HG03442 (cell line): ENCODE measurements around the gene DUSP10.

Source experiments
- ATAC-seq: cut with Tn5 transposase; IDR thresholded peaks from one replicate; pipeline ENCODE4 v1.9.1; 2021; ENCODE audit warnings: mild to moderate bottlenecking, moderate library complexity; ENCODE audit not compliant: unreplicated experiment

Gene DUSP10

DNA sequence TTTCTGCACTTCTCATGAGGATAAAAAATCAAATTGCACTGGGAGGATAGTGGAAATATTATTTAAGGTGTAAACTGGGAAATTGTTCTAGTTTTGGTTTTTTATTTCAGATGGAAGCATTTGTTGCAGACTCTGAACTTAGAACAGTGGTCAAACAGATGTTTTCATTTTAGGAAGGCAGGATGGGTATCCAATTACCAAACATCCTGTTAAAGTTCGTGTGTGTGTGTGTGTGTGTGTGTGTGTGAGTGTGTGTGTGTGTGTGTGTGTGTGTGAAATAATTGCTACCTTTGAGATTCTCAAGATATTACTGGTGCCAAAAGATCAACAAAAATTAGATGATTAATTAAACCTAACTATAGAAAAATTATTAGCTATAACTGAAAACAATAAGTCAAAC lies 24.3 kb upstream of the DUSP10 start:
- no peak for ATAC-seq

DNA sequence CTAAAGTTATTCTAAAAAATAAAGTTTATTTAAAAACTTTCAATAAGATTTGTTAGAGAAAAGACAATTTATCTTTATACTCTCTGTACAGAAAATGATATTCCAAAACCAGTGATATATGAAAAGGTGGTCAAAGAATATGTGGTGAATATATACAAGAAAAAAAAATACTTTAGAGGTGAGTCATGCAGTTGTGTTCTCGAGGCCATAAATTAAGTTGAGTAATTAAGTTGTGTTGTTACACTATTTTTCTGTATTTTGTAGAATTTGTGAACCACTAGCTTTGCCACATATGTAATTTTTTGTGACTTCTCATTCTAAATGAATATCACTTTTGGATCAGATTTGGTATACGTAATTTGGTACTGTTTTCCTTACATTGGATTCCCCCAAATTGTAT lies 23.6 kb upstream of the DUSP10 start:
- no peak for ATAC-seq

DNA sequence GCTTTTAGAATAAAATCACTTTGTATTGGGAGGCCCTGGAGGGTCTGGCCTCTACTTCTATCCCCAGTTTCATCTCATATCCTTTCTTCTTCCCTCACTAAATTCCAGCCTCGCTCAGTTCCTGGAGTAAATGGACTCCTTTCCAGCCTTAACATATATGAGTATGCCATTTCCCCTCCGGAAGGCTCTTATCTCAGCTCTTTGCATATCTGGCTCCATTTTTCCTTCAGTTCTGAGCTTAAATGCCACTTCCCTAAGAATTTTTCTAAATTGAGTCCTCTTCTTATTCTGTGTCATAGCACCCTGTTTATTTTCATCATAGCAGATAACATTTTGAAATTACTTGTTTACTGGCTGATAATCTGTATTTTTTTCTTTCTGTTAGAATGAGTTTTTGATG lies 20.2 kb upstream of the DUSP10 start:
- ATAC-seq = no peak

DNA sequence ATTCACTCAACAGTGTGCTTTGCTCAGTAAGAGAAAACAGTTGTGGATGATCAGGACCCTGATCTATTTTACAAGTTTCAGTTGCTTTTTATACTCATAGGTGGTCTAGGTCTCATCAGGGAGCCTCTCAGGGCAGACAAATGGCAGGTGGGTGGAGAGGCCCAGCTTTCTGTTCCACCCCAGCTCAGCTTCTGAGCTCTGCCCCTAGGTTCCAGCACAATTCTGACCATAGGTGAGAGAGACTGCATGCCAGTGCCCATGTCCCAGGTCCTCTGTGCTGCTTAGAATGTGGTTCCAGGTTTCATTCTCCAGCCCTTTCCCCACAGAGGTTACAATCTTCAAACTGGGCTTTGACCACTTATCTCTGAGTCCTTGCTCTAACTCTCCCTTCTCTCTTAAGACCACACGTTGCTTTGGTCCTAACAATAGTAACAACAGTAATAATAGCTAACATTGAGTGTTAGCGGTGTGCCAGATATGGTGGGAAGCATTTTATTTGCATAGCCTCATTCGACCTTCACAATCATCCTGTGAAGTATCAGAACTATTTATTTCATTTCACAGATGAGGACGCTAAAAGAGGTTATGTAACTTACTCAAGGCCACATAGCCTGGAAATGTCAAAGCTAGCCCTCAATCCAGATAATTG lies 19.6 kb upstream of the DUSP10 start:
- ATAC-seq = peak; percentile 74

DNA sequence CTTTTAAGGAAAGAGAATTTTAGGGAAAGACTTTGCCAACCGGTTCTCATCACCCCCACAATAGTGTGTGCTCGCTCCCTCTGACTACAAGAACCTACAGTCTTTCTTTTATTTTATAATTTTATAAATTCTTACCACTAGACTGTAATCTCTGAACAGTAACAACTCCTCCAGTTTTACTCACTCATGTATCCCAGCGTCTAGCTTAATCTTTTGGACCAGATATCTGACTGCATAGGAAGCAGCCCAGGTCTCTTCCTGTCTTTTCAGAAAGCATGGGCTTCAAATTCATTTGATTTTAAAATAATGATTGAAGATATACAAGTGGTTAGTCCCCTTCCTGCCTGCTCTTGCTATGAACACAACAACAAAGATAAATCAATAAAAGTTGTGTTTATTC lies 19.0 kb upstream of the DUSP10 start:
- ATAC-seq = no peak

DNA sequence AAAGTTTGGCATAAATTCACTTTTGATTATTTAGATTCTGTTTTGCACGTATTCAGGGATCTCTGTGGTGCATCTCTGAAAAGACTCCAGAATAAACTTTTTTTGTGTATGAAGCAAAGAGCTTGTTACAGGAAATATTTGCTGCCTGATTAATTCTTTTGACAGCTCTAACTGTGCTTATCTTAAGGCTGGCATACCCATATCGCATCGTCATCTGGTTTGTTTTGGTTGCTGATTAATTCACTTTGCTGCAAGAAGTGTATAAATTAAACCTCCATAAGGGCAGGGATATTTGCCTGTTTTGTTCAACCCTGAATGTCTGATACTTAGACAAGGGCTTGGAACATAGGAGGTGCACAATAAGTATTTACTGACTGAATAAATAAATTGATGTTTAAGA lies 17.5 kb upstream of the DUSP10 start:
- no peak for ATAC-seq

DNA sequence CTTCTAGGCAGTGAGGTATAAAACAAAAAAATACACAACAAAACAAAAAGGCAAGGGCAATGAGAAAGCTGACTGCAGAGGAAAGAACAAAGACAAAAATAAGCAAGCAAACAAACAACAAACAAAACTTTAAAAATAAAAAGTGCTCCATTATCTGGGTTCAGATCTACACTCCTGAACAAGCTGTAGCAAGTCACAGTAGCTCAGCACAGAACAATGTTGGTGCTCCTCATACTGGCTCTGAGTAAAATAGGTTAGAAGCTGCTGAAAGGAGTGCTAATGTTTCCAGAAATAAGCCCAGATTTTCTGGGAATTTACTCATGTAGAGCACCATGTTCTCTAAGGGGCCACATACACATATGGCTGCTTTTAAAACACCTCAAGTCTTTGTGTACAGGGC lies 16.6 kb upstream of the DUSP10 start:
- no peak for ATAC-seq

DNA sequence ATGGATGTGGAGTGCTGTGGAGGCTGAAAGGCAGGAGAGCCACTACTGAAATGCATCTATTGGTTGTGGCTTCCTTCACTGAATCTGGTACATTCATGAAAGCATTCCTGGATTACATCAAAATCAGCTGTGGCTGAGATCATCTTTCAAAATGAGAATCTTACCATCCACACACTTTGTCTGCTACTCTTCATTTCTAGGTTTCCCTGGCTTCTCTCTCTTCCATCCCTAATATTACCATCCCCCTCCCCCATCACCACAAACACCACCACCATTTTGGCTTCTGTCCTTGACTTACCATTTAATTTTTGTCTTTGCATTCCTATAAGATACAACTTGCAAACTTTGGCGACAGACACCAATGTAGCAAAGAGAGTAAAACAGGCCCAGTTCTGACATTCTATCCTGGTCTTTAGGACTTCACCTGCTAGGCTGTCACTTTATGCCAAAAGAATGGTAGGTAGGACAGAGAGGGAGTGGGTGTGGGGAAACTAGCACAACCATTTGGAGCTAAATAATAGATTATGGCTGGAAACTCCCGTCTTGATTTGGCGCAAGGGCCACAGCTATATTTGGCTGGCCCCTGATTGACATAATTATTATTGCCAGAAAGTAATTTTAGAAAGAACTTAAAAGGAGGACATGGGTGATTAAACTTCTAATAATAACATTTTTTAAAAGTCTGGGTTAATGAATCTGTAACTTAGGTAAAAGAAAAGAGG lies 15.1 kb upstream of the DUSP10 start:
- ATAC-seq = no peak

DNA sequence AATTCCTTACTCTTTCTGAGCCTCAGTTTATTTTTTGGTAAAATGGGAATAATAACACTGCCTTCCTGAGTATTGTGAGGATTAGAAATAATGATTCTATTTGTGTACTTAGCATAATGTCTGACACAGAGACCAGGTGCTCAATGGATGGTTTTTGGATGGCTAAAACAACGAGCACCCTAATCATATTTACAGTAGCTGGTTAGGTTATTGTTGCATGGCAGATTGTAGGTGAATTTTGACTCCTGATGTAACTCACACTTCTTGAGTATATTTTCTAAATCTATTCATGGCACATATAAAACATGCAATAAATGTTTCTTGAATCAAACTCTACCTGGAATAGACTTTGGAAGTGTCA lies 11.9 kb upstream of the DUSP10 start:
- peak; percentile 24 for ATAC-seq

DNA sequence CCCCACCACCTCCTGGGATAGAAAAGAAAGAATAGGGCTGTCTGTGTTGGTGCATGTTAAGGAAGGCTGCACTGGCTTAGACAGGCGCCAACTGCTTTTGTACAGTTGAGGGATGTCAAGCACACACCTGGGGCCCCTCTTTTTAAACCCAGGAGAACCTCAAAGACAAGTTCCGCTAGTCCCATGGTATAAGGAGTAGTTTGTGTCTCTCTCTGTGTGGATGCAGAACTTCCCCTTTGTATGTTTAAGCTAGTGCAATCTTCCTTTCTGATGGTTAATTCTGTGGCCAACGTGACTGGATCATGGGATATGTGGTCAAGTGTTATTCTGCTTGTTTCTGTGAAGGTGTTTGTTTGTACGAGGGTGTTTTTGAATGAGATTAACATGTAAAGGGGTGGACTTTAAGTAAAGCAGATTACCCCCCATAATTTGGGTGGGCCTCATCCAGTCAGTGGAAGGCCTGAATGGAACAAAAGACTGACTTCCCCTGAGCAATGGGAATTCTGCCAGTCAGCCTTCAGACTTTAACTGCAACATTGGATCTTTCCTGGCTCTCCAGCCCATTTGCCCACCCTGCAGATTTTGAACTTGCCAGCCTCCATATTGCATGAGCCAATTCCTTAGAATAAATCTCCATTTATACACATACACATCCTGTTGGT lies 9.5 kb upstream of the DUSP10 start:
- ATAC-seq = no peak

DNA sequence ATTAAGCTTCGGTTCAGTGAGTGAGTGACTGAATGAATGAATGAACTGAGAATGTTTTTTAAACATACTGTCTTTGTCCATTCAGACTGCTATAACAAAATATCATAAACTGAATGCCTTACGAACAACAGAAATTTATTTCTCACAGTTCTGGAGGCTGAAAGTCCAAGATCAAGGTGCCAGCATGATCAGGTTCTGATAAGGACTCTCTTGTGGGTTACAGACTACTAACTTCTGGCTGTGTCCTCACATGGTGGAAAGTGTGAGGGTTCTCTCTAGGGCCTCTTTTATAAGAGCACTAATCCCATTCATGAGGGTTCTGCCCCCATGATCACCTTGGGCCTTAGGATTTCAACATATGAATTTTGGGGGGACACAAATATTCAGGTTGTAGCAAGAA lies 7.1 kb upstream of the DUSP10 start:
- ATAC-seq = no peak

DNA sequence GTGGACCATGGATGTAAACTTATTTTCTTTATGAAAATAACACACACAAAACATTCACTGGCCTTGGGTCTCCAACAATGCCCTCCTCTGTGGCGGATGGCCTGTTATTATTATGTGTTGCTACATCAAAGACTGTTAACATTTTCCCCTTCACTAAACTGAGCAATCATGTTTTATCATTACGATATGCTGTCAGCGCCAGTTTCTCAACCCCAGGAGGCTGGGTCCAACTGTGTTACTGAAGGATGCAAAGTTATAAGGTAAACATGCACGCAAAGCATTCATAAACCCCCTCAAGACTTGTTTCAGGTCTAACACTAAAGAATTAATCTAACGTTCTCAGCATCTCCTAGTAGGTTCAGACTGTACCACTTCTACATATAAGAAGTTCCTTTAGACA lies 6.0 kb upstream of the DUSP10 start:
- no peak for ATAC-seq

DNA sequence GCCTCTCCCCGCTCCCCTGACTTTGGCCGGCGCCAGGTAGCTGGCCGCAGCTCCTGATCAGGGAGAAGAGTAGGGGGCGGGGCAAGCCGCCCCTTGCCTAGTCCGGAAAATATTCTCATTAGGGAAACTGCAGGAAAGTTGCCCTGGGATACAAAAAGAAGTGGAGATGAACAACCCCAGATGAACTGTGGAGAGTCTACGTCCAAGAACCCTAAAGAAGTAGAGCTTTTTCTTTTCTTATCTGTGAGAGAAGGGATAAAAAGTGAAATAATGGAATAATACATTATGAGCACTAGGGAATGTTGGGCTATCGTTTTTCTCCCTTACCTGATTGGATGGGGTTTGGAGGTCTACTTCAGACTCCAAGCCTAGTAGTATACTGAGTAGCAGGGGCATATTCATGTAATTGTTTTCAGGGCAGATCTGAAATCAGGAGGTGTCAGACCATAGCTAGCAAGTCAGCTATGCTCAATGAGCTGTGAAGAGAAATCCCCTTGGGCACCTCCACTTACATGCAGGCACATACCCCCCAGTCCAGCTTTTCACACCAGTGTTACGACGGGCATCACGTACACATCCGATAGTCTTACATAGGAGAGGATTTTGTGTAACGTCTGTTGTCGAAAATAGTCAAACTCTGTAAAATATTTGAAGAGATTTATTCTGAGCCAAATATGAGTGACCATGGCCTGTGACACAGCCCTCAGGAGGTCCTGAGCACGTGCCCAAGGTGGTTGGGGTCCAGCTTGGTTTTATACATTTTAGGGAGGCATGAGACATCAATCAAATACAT lies 1.7 kb upstream of the DUSP10 start:
- ATAC-seq = peak; percentile 19

DNA sequence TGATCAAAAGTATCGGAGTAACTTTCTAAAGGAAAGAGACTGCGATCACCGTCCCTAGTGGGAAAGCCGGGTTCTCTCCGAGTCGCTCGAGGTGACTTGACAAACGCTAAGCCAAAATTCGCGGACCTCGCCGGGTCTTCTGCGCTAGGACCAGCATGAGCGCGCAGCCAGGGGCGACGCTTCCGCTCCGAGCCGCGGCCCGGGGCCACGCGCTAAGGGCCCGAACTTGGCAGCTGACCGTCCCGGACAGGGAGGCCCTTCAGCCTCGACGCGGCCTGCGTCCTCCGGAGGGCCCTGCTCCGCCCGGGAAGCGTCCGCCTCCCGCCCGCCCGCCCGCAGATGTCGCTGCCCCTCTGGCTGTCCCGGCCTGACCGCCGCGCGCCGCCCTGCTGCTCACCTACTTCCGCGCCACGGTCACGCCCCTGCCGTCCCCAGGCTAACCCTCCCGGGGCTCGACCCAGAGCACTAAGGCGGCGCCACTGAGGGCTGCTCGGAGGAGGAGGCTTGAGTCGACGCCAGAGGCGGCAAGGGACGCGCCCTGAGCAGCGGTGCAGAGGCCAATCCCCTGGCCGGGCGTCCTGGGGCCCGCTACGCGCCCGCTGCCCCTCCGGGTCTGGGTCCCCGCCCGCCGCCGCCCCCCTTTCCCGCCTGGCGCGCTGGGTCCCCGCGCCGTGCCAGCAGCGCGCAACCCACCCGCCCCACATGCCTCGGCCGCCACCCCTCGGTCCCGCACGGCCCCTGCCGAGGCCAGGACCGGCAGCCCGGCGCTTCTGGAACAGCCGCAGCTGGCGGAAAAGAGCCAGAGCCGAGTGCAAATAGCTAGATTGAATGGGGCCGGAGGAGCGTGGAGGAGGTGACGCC lies 896 bp upstream of the DUSP10 start:
- ATAC-seq = peak; percentile 39

DNA sequence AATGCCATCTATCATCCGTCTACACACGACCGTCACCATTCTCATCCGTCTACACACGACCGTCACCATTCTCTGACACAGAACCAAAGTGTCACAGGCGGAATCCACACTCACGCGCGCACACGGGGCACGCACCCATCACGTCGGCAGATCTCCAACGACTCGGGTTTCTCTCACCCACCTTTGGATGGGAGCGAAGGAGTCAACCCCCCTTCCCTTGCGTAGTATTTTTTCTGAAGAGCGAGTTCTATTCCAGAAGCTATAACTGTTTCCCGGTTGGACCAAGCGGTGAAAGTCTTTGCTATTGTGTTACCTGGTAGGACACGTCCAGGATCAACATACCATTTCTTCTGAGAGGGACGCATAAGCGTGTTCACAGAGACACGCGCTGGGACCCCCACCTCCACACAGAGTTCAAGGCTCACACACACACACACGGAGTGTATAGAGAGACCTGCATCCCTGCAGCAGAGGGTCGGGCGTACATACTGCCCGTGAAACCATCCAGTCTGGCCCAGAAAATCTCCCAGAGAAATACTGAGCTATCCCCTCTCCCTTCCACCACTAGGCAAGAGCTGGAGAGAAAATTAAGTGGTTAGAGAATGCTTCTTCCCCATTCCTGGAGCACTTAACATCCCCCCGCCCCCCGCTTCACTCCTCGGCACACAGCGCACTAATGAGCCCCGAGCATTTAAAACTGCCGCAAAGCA lies 741 bp downstream of the DUSP10 start:
- ATAC-seq = no peak

DNA sequence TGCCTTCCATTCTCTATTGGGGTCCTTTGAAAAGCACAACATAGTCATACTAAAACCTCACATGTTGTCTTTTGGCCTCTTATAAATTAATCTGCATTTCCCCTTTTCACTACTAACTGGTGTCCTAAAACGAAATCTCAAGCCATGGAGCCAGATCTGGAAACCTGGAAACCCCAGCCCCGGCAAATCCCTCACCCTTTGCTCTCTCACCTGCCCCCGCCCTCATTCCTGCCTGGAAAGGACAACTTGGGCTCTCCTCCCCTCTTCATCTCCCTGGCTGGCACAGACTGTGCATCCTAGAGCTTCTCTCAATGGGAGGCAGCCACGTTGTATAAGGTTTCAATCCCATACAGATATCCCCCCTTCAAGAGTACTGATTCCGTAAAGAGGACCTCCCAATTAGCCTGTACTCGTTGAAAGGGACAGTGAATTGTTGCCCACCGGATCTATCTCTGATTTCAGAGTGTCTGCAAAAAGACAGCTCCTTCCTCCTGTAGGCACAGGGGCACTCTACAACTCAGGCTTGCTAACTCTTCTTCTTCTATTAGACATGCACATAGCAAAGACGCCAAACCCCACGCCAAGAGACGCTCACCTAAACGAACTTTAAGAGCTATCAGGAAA lies 1.4 kb downstream of the DUSP10 start:
- no peak for ATAC-seq

DNA sequence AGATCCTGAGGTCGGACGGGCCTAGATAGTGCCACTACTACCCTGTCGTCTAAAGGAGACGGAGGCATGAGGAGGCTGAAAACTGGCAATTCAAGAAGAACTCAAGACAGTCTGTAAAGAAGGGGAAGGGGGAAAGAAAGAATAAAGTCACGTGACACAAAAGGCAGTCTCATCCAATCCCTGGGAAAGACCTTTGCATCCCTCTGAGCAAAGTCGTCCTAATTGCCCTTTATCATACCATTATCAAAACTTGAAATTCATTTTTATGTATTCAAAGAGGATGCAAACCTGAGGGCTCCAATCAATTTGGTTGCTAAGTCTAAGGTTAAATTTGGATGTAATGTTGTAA lies 2.2 kb downstream of the DUSP10 start:
- no peak for ATAC-seq

DNA sequence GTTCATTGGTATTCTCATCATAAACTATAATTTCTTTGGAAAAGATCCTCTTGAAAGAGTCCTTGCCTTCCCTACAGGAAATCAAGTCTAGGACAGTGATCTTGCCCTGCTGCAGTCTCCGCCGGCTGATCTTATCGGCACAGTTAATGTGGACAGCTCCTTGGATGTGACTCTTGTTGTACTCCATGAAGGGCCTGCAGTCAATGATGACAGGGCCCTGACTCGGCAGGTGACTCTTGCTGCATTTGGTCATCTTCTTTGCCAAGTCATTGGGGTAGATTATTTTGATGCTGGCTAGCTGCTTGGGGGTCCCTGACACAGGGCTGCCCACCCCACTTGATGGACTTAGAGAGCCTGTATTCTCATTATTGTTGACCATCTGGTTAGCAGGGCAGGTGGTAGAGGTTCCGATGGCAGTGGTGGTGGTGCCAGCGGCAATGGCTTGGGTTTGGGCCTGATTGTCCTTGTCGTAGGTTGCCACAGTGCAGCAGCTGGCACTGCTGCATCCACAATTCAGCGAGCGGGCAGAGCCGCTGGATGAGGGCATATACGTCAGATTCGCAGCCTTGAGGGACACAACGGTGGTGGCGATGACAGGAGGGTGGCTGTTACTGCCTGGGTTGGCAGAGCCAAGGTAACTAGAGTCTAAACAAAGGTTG lies 2.7 kb downstream of the DUSP10 start:
- no peak for ATAC-seq

DNA sequence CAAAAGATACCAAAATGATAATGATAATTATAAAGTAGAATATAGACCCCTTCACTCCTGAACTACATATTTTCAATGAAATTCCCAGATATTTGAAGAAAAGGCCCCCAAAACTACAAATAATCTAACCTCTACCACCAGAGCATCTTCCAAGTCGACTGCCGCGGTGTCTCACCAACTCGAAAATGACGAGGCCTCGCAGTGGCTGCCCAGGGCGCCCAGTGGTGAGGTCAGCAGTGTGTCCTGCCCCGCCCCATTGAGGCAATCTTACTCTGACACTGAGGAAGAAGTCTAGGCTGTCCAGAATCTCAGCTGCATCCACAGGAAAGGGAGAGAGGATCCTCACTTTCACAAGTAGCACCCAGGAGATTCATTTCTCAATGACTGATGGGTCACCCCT lies 5.2 kb downstream of the DUSP10 start:
- no peak for ATAC-seq
